Gastrocnemius medialis (tissue), 4 donors: ENCODE measurements around the gene AAR2.

ENCODE experiments used
- POLR2A ChIP-seq, 2 donors: fragments of 450-650 bp; IDR thresholded peaks; one replicate each; pipeline ENCODE4 v1.6.1; 2017; ENCODE audit warnings: antibody characterized with exemption in 2 of 2, mild to moderate bottlenecking in 2 of 2, moderate library complexity in 2 of 2
- TF ChIP-seq, protein P1 (sequence below), 5 experiments: fragments of 450-650 bp in 3 of 5; fragments of 200-600 bp in 2 of 5; sonication (generic) in 2 of 5; IDR thresholded peaks in 4 of 5; conservative IDR thresholded peaks in 1 of 5; 1 replicate in 4 of 5; 2 replicates in 1 of 5; pipeline ENCODE4 v1.5.1; 2016 to 2019; ENCODE audit warnings: antibody characterized with exemption in 5 of 5, mild to moderate bottlenecking in 3 of 5, moderate library complexity in 3 of 5

DNA sequence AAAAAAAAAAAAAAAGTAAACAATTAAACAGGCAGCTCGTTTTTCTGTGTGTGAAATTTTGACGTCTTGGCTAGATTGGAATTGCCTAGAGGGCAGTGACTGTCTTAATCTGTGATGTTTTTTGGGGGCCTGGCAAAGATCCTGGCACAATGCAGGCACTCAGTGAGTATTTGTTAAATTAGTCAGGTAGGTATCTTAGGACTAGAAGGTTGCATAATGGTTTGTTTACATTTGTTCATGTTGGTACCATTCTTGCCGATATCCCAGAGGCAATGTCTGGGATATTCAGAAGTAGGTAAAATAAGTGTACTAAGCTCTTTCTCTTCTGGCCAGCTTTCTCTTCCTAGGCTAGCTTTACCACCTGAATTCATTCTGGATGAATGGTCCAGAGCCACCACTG lies 2.5 kb downstream of the AAR2 start:
- no peak for TF ChIP-seq POLR2A (IDR thresholded peaks at IDR 0.05)
- TF ChIP-seq, protein P1, sequence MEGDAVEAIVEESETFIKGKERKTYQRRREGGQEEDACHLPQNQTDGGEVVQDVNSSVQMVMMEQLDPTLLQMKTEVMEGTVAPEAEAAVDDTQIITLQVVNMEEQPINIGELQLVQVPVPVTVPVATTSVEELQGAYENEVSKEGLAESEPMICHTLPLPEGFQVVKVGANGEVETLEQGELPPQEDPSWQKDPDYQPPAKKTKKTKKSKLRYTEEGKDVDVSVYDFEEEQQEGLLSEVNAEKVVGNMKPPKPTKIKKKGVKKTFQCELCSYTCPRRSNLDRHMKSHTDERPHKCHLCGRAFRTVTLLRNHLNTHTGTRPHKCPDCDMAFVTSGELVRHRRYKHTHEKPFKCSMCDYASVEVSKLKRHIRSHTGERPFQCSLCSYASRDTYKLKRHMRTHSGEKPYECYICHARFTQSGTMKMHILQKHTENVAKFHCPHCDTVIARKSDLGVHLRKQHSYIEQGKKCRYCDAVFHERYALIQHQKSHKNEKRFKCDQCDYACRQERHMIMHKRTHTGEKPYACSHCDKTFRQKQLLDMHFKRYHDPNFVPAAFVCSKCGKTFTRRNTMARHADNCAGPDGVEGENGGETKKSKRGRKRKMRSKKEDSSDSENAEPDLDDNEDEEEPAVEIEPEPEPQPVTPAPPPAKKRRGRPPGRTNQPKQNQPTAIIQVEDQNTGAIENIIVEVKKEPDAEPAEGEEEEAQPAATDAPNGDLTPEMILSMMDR (IDR thresholded peaks at IDR 0.05 in 4 of 5, conservative IDR thresholded peaks at IDR 0.05 in 1 of 5) = no peak
